Hepatocyte (in vitro differentiated cells): Measurements from ENCODE around the gene PRMT5.

Source experiments
- CTCF ChIP-seq: fragments of 200-600 bp; sonication (generic); IDR thresholded peaks from 2 replicates; pipeline ENCODE4 v1.5.1; 2016; ENCODE audit warnings: antibody characterized with exemption, mild to moderate bottlenecking; ENCODE audit not compliant: poor library complexity
- EZH2 ChIP-seq: fragments of 200-600 bp; sonication (generic); IDR thresholded peaks from 2 replicates; pipeline ENCODE4 v1.6.1; 2016; ENCODE audit warnings: antibody characterized with exemption, mild to moderate bottlenecking, borderline replicate concordance

- TF ChIP-seq CTCF (no peak), EZH2 (no peak)
These were observed 5.4 kb downstream of the PRMT5 start for GRCh38 chr14:22923746-22924145.
